Measurements from ENCODE around the gene PTOV1.

Gene PTOV1

DNA sequence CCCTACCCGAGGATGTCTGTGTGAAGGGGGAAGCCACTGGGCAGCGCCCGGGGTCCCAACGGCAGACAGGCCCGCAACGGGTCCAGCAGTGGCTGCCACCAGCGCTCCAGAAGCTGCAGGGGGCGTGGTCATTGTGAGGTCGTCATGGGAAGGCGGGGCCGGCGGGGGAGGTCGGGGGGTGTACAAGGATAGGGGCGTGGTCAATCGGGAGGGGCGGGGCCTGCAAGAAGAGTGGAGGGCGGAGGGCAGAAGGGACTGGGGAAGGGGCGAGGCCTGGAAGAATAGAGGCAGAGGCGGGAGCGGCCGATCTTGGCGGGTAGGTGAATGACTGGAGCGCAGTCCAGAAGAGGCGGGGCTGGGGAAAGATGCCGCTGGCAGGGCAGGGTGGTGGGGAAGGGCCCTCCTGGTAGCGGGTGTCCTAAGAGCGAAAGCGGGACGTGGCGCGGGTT, 42.2 kb upstream of the PTOV1 start:
- H4K20me1 ChIP-seq (ENCODE audit: low read depth, low read length), result no peaks in the 10 kb centered on the region
- no peaks in the 10 kb centered on the region for H3K79me2 ChIP-seq (ENCODE audit: insufficient read depth, low read length)
- no peaks in the 10 kb centered on the region for H3K9me2 ChIP-seq (replicated peaks; ENCODE audit: insufficient read depth, low read length)
- no peaks in the 10 kb centered on the region for H3K36me3 ChIP-seq (ENCODE audit: low read length)
- 0 out of 2 replicates have a peak, but pooled peaks cover 9% of the 10 kb centered on the region for H3F3A ChIP-seq (ENCODE audit: insufficient read depth)
- no peak overlapping the region for H3K27ac ChIP-seq (ENCODE audit: low read depth, low read length)
- H3K4me2 ChIP-seq (ENCODE audit: low read depth, low read length, poor library complexity, severe bottlenecking), result peak overlapping the region; percentile 54
- H3K4me3 ChIP-seq (ENCODE audit: insufficient read depth, low read length, poor library complexity, severe bottlenecking), result peak overlapping the region; percentile 38
- no peak for TF ChIP-seq EZH2phosphoT487 (conservative IDR thresholded peaks at IDR 0.05; ENCODE audit: low read length)
- TF ChIP-seq, protein P1, sequence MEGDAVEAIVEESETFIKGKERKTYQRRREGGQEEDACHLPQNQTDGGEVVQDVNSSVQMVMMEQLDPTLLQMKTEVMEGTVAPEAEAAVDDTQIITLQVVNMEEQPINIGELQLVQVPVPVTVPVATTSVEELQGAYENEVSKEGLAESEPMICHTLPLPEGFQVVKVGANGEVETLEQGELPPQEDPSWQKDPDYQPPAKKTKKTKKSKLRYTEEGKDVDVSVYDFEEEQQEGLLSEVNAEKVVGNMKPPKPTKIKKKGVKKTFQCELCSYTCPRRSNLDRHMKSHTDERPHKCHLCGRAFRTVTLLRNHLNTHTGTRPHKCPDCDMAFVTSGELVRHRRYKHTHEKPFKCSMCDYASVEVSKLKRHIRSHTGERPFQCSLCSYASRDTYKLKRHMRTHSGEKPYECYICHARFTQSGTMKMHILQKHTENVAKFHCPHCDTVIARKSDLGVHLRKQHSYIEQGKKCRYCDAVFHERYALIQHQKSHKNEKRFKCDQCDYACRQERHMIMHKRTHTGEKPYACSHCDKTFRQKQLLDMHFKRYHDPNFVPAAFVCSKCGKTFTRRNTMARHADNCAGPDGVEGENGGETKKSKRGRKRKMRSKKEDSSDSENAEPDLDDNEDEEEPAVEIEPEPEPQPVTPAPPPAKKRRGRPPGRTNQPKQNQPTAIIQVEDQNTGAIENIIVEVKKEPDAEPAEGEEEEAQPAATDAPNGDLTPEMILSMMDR (IDR thresholded peaks at IDR 0.05; ENCODE audit: insufficient read depth, low read length, poor library complexity, severe bottlenecking), result no peak
- peak overlapping the region; percentile 21 for H2AFZ ChIP-seq (ENCODE audit: low read depth, low read length, severe bottlenecking)
- no peaks in the 10 kb centered on the region for H3K27me3 ChIP-seq (ENCODE audit: low read length)
- peak overlapping the region; percentile 40 for H3K9ac ChIP-seq (ENCODE audit: low read length)
- no peaks in the 10 kb centered on the region for H3K9me3 ChIP-seq (ENCODE audit: insufficient read depth, low read length)

DNA sequence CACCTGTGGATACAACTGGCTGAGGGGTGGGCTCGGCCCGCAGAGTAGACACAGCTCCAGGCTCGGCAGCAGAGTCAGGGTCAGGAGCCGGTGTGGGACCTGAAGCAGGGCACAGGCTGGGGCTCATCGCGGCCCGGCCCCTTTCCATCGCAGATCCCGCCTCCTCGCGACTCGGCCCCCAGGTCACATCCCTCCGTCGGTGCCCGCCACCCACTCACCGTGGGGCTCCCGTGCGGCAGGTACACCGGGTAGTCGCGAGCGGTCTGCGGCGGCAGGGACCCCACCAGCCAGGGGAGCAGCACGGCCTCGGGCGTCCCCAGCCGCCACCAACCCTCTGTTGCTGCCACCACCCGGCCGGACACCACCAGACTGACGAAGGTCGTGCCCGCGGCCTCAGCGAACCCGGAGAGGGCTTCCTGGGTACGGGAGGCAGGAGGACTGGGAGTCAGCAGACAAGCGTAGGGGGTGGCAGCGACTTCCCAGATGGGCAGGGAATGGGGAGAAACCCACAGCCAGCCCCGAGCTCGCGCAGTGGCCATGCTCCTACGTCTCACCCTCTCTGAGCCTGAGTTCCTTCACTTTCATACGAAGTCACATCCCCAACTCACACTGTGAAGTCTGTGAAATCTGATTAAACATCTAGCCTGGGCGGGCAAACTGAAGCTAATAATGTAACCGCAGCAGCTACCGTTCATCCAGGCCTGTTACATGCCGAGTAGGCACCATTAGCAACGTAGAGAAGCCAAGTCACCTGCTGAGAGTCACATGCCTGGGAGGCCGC, 41.6 kb upstream of the PTOV1 start:
- Histone ChIP-seq H3K79me2 (ENCODE audit: insufficient read depth, low read length) (no peaks in the 10 kb centered on the region), H3K9me2 (replicated peaks; ENCODE audit: insufficient read depth, low read length) (no peaks in the 10 kb centered on the region), H3F3A (ENCODE audit: insufficient read depth) (peaks cover 15% of the 10 kb centered on the region), H3K27me3 (ENCODE audit: low read length) (no peaks in the 10 kb centered on the region), H3K36me3 (ENCODE audit: low read length) (no peaks in the 10 kb centered on the region), H2AFZ (ENCODE audit: low read depth, low read length, severe bottlenecking) (peak overlapping the region; percentile 21), H3K4me3 (ENCODE audit: insufficient read depth, low read length, poor library complexity, severe bottlenecking) (peak overlapping the region; percentile 38), H3K9me3 (ENCODE audit: insufficient read depth, low read length) (no peaks in the 10 kb centered on the region), H3K27ac (ENCODE audit: low read depth, low read length) (peak overlapping the region; percentile 6; the same call in 1 of the 2 replicates), H3K9ac (ENCODE audit: low read length) (peak overlapping the region; percentile 40), H3K4me2 (ENCODE audit: low read depth, low read length, poor library complexity, severe bottlenecking) (peak overlapping the region; percentile 54), H4K20me1 (ENCODE audit: low read depth, low read length) (no peaks in the 10 kb centered on the region)
- TF ChIP-seq, protein P1 (IDR thresholded peaks at IDR 0.05; ENCODE audit: insufficient read depth, low read length, poor library complexity, severe bottlenecking), result no peak
- TF ChIP-seq EZH2phosphoT487 (conservative IDR thresholded peaks at IDR 0.05; ENCODE audit: low read length), result no peak

DNA sequence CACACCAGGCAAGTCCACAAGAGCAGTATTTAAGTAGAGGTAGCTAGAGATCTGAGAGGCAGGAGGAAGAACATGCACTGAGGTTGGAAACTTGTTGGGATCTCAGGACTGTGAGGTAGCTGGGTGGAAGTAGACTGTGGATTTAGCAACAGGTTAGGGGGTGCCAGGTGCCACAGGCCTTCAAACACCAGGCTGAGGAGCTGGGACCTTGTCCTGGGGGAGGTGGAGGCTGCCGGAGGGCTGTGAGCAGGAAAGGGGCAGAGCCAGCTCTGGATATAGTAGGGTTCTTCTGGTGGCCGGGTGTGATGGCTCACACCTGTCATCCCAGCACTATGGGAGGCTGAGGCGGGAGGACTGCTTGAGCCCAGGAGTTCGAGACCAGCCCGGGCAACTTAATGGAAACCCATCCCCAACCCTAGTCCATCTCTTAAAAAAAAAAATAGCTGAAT, 41.0 kb upstream of the PTOV1 start:
- Histone ChIP-seq H3K9me3 (ENCODE audit: insufficient read depth, low read length) (no peaks in the 10 kb centered on the region), H3K9ac (ENCODE audit: low read length) (peak overlapping the region; percentile 40; the same call in 1 of the 2 replicates), H3K27me3 (ENCODE audit: low read length) (no peaks in the 10 kb centered on the region), H3K4me3 (ENCODE audit: insufficient read depth, low read length, poor library complexity, severe bottlenecking) (no peak overlapping the region), H3K36me3 (ENCODE audit: low read length) (no peaks in the 10 kb centered on the region), H3K79me2 (ENCODE audit: insufficient read depth, low read length) (no peaks in the 10 kb centered on the region), H3K4me2 (ENCODE audit: low read depth, low read length, poor library complexity, severe bottlenecking) (peak overlapping the region; percentile 54), H4K20me1 (ENCODE audit: low read depth, low read length) (no peaks in the 10 kb centered on the region), H3K9me2 (replicated peaks; ENCODE audit: insufficient read depth, low read length) (no peaks in the 10 kb centered on the region), H2AFZ (ENCODE audit: low read depth, low read length, severe bottlenecking) (no peak overlapping the region), H3F3A (ENCODE audit: insufficient read depth) (peaks cover 20% of the 10 kb centered on the region), H3K27ac (ENCODE audit: low read depth, low read length) (peak overlapping the region; percentile 6; the same call in 1 of the 2 replicates)
- TF ChIP-seq, protein P1 (IDR thresholded peaks at IDR 0.05; ENCODE audit: insufficient read depth, low read length, poor library complexity, severe bottlenecking), result no peak

All from SU-DHL-6 (cell line).